Adrenal gland (tissue), 12 donors: ENCODE data around the gene LRP1B. TPM values are rescaled to one million over a fixed set of nuclear protein-coding genes. Genes with fewer than 3 reads are reported as not detected.

ENCODE experiments used
- DNase-seq, 7 donors: peaks; one replicate each; pipeline ENCODE4 v3.0.0-alpha.2; 2019 to 2020
- H3K27ac ChIP-seq, 5 donors: fragments of 200-600 bp; sonication (generic) in 4 of 5; 1 replicate in 3 of 5; 2 replicates in 2 of 5; pipeline versions ENCODE4 v1.5.1 to v1.8.0; 2016 to 2020; ENCODE audit warnings: mild to moderate bottlenecking in 1 of 5
- H3K27me3 ChIP-seq: fragments of 200-600 bp; 2 replicates; pipeline ENCODE4 v1.8.0; 2021
- H3K36me3 ChIP-seq, 2 donors: fragments of 200-600 bp; replicated peaks in 1 of 2; 1 replicate in 1 of 2; 2 replicates in 1 of 2; pipeline versions ENCODE4 v1.5.1 to v1.8.0; 2018 to 2022
- H3K4me1 ChIP-seq, 2 donors: fragments of 200-600 bp; replicated peaks in 1 of 2; 1 replicate in 1 of 2; 2 replicates in 1 of 2; pipeline versions ENCODE4 v1.5.1 to v1.8.0; 2018 to 2021
- H3K4me3 ChIP-seq, 4 donors: fragments of 200-600 bp; sonication (generic) in 3 of 4; one replicate each; pipeline ENCODE4 v1.5.1; 2016 to 2018
- H3K9me3 ChIP-seq, 3 donors: fragments of 200-600 bp; sonication (generic) in 1 of 3; replicated peaks in 1 of 3; 1 replicate in 2 of 3; 2 replicates in 1 of 3; pipeline versions ENCODE4 v1.5.1 to v1.8.0; 2016 to 2021
- POLR2A ChIP-seq, 2 donors: fragments of 450-650 bp; IDR thresholded peaks; one replicate each; pipeline ENCODE4 v1.6.1; 2017; ENCODE audit warnings: antibody characterized with exemption in 2 of 2, mild to moderate bottlenecking in 2 of 2, moderate library complexity in 1 of 2
- WGBS, 4 donors: extraction: QIAGEN DNeasy Blood & Tissue Kit in 2 of 4; methylation state at CpG; one replicate each; pipeline versions ENCODE4 v1.1.5 to v1.1.7; 2013 to 2017; 5-methylcytosine and 5-hydroxymethylcytosine counted together
- intact Hi-C, 2 donors: fragments of 100-400 bp; cut with DNase I; formaldehyde crosslinking; loops; one replicate each; pipeline versions ENCODE4 v1.14.1 to v1.15.0; 2022 to 2023
- polyA plus RNA-seq, 3 donors: library from polyadenylated mRNA; stranded (reverse); fragments of 200-250 nt in 2 of 3; fragments of 350-450 nt in 1 of 3; fragmentation: Illumina TruSeq in 1 of 3; extraction: RNeasy Lipid Tissue Mini Kit (QIAGEN cat#74804) in 1 of 3; gene quantifications; one replicate each; pipeline ENCODE4 v1.2.3, GENCODE V29; 2013 to 2014
- total RNA-seq, 9 donors: library from RNA; depleted of rRNA in 4 of 9; stranded (reverse); fragments of >200 nt in 4 of 9; fragments of 120-200 nt in 1 of 9; fragmentation: NEBNext Ultra II Directional in 1 of 9; extraction: Animal tissue kit (Norgen Biotek cat#: 25700) in 1 of 9; gene quantifications; one replicate each; pipeline versions ENCODE4 v1.1.0 to v1.2.4, GENCODE V29; 2013 to 2023
- TF ChIP-seq, protein P1 (sequence below), 6 experiments: fragments of 450-650 bp in 4 of 6; fragments of 200-600 bp in 2 of 6; sonication (generic) in 1 of 6; IDR thresholded peaks; 1 replicate in 5 of 6; 2 replicates in 1 of 6; pipeline versions ENCODE4 v1.5.1 to v1.8.0; 2016 to 2021; ENCODE audit warnings: antibody characterized with exemption in 6 of 6, mild to moderate bottlenecking in 2 of 6, moderate library complexity in 1 of 6
- donor health status: healthy with polysubstance abuse.
- donor health status: Bipolar disorder and iron deficiency.
- donor health status: DM: yes; HTN: yes; CAD: no.
- donor health status: DM: no; HTN: no; CAD: no.
- donor health status: DM: no; HTN: no; CAD: no.
- donor health status: DM: yes; HTN: yes; CAD: no.

Gene LRP1B
- total and polyA plus RNA-seq, 12 donors = 0.84 to 5.4 (median 2.1) TPM

DNA sequence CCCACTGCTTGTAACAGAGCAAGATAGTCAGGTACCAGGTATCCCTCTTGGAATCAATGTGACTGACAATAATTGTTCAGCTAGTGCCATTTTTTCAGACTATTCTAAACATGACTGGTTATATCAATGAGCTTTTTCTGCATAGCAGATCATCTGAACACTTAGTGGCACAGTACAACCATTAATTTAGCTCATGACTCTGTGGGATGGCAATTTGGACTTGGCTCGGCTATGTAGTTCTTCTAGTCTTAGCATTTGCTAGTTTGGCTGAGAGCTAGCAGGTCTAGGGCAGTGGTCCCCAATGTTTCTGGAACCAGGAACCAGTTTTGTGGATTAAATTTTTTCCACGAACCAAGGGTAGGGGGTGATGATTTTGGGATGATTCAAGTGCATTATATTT is 1929.2 kb downstream of the LRP1B start:
- WGBS, 4 donors = 77 to 88% (median 86%) methylated on average over 2 of the region's 2 CpGs
- Histone ChIP-seq H3K9me3 (no peaks in the 10 kb centered on the region), H3K36me3 (no peaks in the 10 kb centered on the region), H3K4me3 (no peak overlapping the region), H3K27ac (no peak overlapping the region), H3K27me3 (no peaks in the 10 kb centered on the region), H3K4me1 (no peaks in the 10 kb centered on the region)
- intact Hi-C loops = no loop called here
- no peak for TF ChIP-seq POLR2A (IDR thresholded peaks at IDR 0.05)
- TF ChIP-seq, protein P1, sequence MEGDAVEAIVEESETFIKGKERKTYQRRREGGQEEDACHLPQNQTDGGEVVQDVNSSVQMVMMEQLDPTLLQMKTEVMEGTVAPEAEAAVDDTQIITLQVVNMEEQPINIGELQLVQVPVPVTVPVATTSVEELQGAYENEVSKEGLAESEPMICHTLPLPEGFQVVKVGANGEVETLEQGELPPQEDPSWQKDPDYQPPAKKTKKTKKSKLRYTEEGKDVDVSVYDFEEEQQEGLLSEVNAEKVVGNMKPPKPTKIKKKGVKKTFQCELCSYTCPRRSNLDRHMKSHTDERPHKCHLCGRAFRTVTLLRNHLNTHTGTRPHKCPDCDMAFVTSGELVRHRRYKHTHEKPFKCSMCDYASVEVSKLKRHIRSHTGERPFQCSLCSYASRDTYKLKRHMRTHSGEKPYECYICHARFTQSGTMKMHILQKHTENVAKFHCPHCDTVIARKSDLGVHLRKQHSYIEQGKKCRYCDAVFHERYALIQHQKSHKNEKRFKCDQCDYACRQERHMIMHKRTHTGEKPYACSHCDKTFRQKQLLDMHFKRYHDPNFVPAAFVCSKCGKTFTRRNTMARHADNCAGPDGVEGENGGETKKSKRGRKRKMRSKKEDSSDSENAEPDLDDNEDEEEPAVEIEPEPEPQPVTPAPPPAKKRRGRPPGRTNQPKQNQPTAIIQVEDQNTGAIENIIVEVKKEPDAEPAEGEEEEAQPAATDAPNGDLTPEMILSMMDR (IDR thresholded peaks at IDR 0.05) = no peak
- DNase-seq = no peak

DNA sequence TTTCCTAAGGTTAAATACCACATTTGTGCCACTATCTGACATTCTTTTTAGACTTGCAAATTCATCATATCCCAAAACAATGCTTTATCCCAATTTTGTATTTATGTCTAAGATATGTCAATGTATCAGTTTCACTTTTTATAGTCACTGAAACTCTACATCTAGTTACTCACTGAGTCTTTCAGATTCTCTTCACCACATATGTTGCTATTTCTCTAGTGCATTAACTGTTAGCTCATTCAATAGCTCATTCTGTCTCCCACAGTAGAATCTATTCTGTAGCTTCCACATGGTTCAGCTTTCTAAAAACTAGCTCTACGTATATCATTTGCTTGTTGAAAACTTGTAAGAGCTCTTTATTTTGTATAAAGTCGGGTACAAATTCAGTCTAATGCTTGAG is 1930.1 kb downstream of the LRP1B start:
- no peak for DNase-seq
- intact Hi-C loops = no loop called here
- TF ChIP-seq, protein P1 (IDR thresholded peaks at IDR 0.05) = no peak
- TF ChIP-seq POLR2A (IDR thresholded peaks at IDR 0.05) = no peak

DNA sequence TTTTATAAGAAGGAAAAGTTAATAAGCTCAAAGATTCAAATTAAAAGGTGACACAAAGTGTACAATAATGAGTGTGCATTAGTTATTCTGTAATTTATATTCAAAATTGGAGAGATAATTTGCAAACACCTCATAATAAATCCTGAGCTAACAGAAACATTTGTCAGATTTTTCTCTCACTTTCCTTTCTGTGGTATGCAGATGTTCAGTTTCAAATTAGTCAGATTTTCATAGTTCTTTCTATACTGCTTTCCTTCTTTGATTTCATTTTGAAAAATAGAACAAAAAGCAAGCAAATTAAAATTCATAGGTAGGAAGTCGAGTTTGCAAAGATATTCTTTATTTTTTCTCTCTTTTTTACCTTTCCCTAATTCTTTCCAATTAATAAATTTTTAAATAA is 1930.5 kb downstream of the LRP1B start:
- intact Hi-C loops = no loop called here
- Histone ChIP-seq H3K27ac (no peak overlapping the region), H3K36me3 (no peaks in the 10 kb centered on the region), H3K9me3 (no peaks in the 10 kb centered on the region), H3K27me3 (no peaks in the 10 kb centered on the region), H3K4me3 (no peak overlapping the region), H3K4me1 (no peaks in the 10 kb centered on the region)
- 36 to 83% (median 67%) methylated on average over 1 of the region's 1 CpG for WGBS, 4 donors
- DNase-seq = no peak
- TF ChIP-seq, protein P1 (IDR thresholded peaks at IDR 0.05) = no peak
- TF ChIP-seq POLR2A (IDR thresholded peaks at IDR 0.05) = no peak

More for the DNA sequence above, 1930.1 kb downstream of the LRP1B start:
- no peaks in the 10 kb centered on the region for H3K36me3 ChIP-seq
- H3K4me1 ChIP-seq = no peaks in the 10 kb centered on the region
- H3K27ac ChIP-seq = no peak overlapping the region
- WGBS, 4 donors = 55 to 74% (median 64%) methylated on average over 2 of the region's 2 CpGs
- no peaks in the 10 kb centered on the region for H3K27me3 ChIP-seq
- no peaks in the 10 kb centered on the region for H3K9me3 ChIP-seq
- no peak overlapping the region for H3K4me3 ChIP-seq

DNA sequence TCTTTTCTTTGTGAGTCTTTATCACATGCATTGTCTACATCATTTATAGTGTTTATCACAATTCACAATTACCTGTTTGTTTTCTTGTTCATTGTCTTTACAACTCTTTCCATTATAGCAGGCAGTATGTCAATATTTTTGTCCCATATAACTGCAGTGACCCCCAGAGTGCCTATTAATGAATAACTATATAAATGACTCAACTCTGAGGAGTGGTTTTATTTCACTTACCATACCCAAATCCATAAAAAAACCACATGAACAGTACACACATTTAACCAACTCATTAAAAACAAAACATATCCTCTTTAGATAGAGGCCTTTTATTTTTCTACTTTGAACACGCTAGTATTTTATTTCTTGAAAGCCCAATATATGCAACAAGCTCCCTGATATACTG is 1931.5 kb downstream of the LRP1B start:
- 88 to 94% (median 90%) methylated on average over 1 of the region's 1 CpG for WGBS, 4 donors

More for the DNA sequence above, 1931.5 kb downstream of the LRP1B start:
- TF ChIP-seq POLR2A (IDR thresholded peaks at IDR 0.05) = no peak
- TF ChIP-seq, protein P1 (IDR thresholded peaks at IDR 0.05) = no peak
- DNase-seq = no peak
- Histone ChIP-seq H3K4me3 (no peak overlapping the region), H3K4me1 (no peaks in the 10 kb centered on the region), H3K27ac (no peak overlapping the region), H3K27me3 (no peaks in the 10 kb centered on the region), H3K36me3 (no peaks in the 10 kb centered on the region), H3K9me3 (no peaks in the 10 kb centered on the region)
- intact Hi-C loops = no loop called here
